Endothelial cell of umbilical vein (primary cell): Measurements from ENCODE around the gene GPBAR1. TPM values are rescaled to one million over a fixed set of nuclear protein-coding genes. Genes with fewer than 3 reads are reported as not detected.

Experiments
- BruUV-seq: library from RNA; stranded (reverse); fragments of 400-500 nt; replicated peaks from 2 replicates; lab custom pipeline; 2021; lab: Mats Ljungman, UMichigan
- CTCF ChIA-PET: fragments of 300-600, 350-600 bp; sonication (Branson Sonifier 250); formaldehyde crosslinking; loops from one replicate; lab custom pipeline; 2021; ENCODE audit warnings: antibody characterized with exemption, inconsistent platforms; lab: Charles Lee
- POLR2A ChIA-PET: fragments of 300-600, 350-600 bp; sonication (Branson Sonifier 250); formaldehyde crosslinking; loops from one replicate; lab custom pipeline; 2021; ENCODE audit warnings: antibody characterized with exemption, inconsistent platforms; lab: Charles Lee
- DNase-seq: peaks from one replicate; pipeline ENCODE4 v3.0.0-alpha.2; 2011; ENCODE audit warnings: low read depth, low spot score
- FAIRE-seq: peaks from 2 replicates; lab custom pipeline; 2011; peaks lifted over from hg19 to GRCh38; lab: Jason Lieb, UNC
- H2AFZ ChIP-seq: 2 replicates; pipeline ENCODE4 v1.6.0; 2012; ENCODE audit warnings: low read depth, low read length, control low read depth, inconsistent platforms
- H3K27ac ChIP-seq: 2 replicates; pipeline ENCODE4 v1.5.1; 2011; ENCODE audit warnings: low read depth, mild to moderate bottlenecking, control low read depth, low read length, moderate library complexity; ENCODE audit not compliant: insufficient read depth
- H3K27me3 ChIP-seq, 2 experiments: 2 replicates each; pipeline versions ENCODE4 v1.6.0 to v1.6.1; 2011; ENCODE audit warnings: low read length in 2 of 2, mixed read lengths in 1 of 2; ENCODE audit not compliant: control insufficient read depth in 2 of 2, insufficient read depth in 2 of 2
- H3K36me3 ChIP-seq, 2 experiments: 2 replicates in 1 of 2; 3 replicates in 1 of 2; pipeline ENCODE4 v1.5.1; 2011; ENCODE audit warnings: low read length in 2 of 2, mild to moderate bottlenecking in 1 of 2, moderate library complexity in 1 of 2; ENCODE audit not compliant: control insufficient read depth in 2 of 2, insufficient read depth in 2 of 2; ENCODE audit errors: extremely low read depth in 1 of 2
- H3K4me1 ChIP-seq: 3 replicates; pipeline ENCODE4 v1.5.1; 2011; ENCODE audit warnings: mild to moderate bottlenecking, low read length; ENCODE audit not compliant: control insufficient read depth, insufficient read depth; ENCODE audit errors: extremely low read depth
- H3K4me2 ChIP-seq: 2 replicates; pipeline ENCODE4 v1.6.1; 2011; ENCODE audit warnings: low read length, control low read depth, mixed read lengths; ENCODE audit not compliant: insufficient read depth
- H3K4me3 ChIP-seq, 3 experiments: fragments of 200-600 bp in 1 of 3; sonication (generic), shearing (Covaris generic) in 1 of 3; replicated peaks in 1 of 3; 2 replicates each; pipeline ENCODE4 v1.5.1; 2011 to 2016; ENCODE audit warnings: control low read depth in 3 of 3, low read length in 3 of 3, mild to moderate bottlenecking in 2 of 3, inconsistent platforms in 1 of 3, low read depth in 1 of 3, moderate library complexity in 1 of 3; ENCODE audit not compliant: insufficient read depth in 1 of 3
- H3K79me2 ChIP-seq: 2 replicates; pipeline ENCODE4 v1.6.0; 2012; ENCODE audit warnings: low read length, inconsistent platforms; ENCODE audit not compliant: control insufficient read depth, insufficient read depth
- H3K9ac ChIP-seq: replicated peaks from 2 replicates; pipeline ENCODE3; 2011; ENCODE audit warnings: low read length, control low read depth; ENCODE audit not compliant: insufficient read depth; ENCODE audit errors: extremely low read depth
- H3K9me1 ChIP-seq: replicated peaks from 3 replicates; pipeline ENCODE4 v1.6.0; 2011; ENCODE audit warnings: mild to moderate bottlenecking, low read length; ENCODE audit not compliant: control insufficient read depth, insufficient read depth; ENCODE audit errors: extremely low read depth
- H3K9me3 ChIP-seq: replicated peaks from 2 replicates; pipeline ENCODE4 v1.5.1; 2012; ENCODE audit warnings: low read length, inconsistent platforms; ENCODE audit not compliant: control insufficient read depth, insufficient read depth
- H4K20me1 ChIP-seq: replicated peaks from 2 replicates; pipeline ENCODE3; 2011; ENCODE audit warnings: mild to moderate bottlenecking, low read length; ENCODE audit not compliant: control insufficient read depth, insufficient read depth; ENCODE audit errors: extremely low read depth
- FOS ChIP-seq: IDR thresholded peaks from 2 replicates; pipeline ENCODE4 v1.6.1; 2011; ENCODE audit warnings: mild to moderate bottlenecking, low read length, moderate library complexity, borderline replicate concordance; ENCODE audit not compliant: insufficient read depth
- GATA2 ChIP-seq: IDR thresholded peaks from 2 replicates; pipeline ENCODE4 v1.7.0; 2011; ENCODE audit warnings: low read depth, mild to moderate bottlenecking, moderate library complexity, mixed read lengths, low read length; ENCODE audit not compliant: insufficient read length, insufficient read depth
- JUN ChIP-seq: IDR thresholded peaks from 2 replicates; pipeline ENCODE4 v1.6.1; 2011; ENCODE audit warnings: borderline replicate concordance, low read depth; ENCODE audit not compliant: insufficient read length, insufficient read depth
- MYC ChIP-seq: IDR thresholded peaks from one replicate; pipeline ENCODE4 v1.6.1; 2011; ENCODE audit warnings: mild to moderate bottlenecking, low read depth, low read length
- dilution Hi-C: fragments of 300-500 bp; cut with MboI; formaldehyde crosslinking; loops from one replicate; pipeline ENCODE4 v1.15.0; 2019; ENCODE audit warnings: low sequenced_read_pairs; ENCODE audit not compliant: extremely low pct_ligation_motif_present
- intact Hi-C: fragments of 100-400 bp; cut with micrococcal nuclease; formaldehyde crosslinking; loops from one replicate; pipeline ENCODE4 v1.10.0; 2022
- polyA plus RNA-seq, 4 experiments: library from polyadenylated mRNA; depleted of rRNA in 3 of 4; stranded (reverse) in 3 of 4; unstranded in 1 of 4; fragments of >200 nt; gene quantifications; 2 replicates each; pipeline versions ENCODE4 v1.2.1 to v1.2.3, GENCODE V29; 2011 to 2012; ENCODE audit warnings: missing spikeins in 1 of 4
- total RNA-seq: library from RNA; stranded (reverse); gene quantifications from 2 replicates; pipeline ENCODE4 v1.2.3, GENCODE V29; 2021
- TF ChIP-seq, protein P1 (sequence below), 2 donors: IDR thresholded peaks; 1 replicate in 1 of 2; 2 replicates in 1 of 2; pipeline ENCODE4 v1.5.1; 2011; ENCODE audit warnings: low read length in 2 of 2, mild to moderate bottlenecking in 2 of 2, moderate library complexity in 2 of 2, control low read depth in 1 of 2, inconsistent platforms in 1 of 2, low read depth in 1 of 2; ENCODE audit not compliant: insufficient read depth in 1 of 2; ENCODE audit errors: extremely low read depth in 1 of 2
- TF ChIP-seq, protein P2 (sequence below): IDR thresholded peaks from 2 replicates; pipeline ENCODE4 v1.6.1; 2011; ENCODE audit not compliant: insufficient read depth, insufficient read length

GPBAR1 gene
- total and polyA plus RNA-seq, 2 donors (not counting 3 experiments of a cell fraction or from before 2014, with no cell fraction given): 0.14 to 0.75 TPM

DNA sequence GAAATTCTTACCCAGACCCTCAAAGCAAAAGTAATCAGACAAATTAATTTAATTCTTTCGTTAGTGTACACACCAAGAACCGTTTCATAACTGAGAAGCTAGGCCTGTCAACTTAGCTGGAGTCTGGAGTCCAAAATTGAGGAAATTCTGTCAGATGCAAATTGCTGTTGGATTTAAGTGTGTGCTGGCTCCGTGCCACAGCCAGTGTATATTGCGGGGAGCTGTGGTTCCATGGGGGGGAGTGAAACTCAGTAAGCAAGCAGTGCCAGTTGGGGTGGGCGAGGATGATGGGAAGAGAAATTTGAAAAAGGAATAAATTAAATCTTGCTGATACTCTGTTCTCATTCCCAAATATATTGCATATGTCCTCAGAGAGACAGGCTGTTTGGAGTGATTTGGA is 39.8 kb upstream of the GPBAR1 start:
- Histone ChIP-seq H2AFZ (no peak overlapping the region), H3K9me3 (no peaks in the 10 kb centered on the region), H3K9me1 (no peaks in the 10 kb centered on the region), H3K79me2 (peaks cover 89% of the 10 kb centered on the region), H4K20me1 (peaks cover 11% of the 10 kb centered on the region), H3K4me3 (no peak overlapping the region), H3K4me2 (no peak overlapping the region), H3K27ac (no peak overlapping the region), H3K27me3 (no peaks in the 10 kb centered on the region), H3K4me1 (peaks cover 52% of the 10 kb centered on the region), H3K36me3 (peaks cover 8 to 20% of the 10 kb centered on the region in 2 experiments), H3K9ac (no peak overlapping the region)
- dilution Hi-C loops (no loop called here), intact Hi-C loops (no loop called here)
- no peak for FAIRE-seq
- no TSS peak for BruUV-seq
- CTCF ChIA-PET: interaction anchor here (1.8 to 3.0 kb wide), 3 partner anchors 8 to 36 kb away, joined by 6 to 8 read pairs (median 7); no protein-coding TSS in a partner anchor
- no peak for TF ChIP-seq MYC
- TF ChIP-seq, protein P1, sequence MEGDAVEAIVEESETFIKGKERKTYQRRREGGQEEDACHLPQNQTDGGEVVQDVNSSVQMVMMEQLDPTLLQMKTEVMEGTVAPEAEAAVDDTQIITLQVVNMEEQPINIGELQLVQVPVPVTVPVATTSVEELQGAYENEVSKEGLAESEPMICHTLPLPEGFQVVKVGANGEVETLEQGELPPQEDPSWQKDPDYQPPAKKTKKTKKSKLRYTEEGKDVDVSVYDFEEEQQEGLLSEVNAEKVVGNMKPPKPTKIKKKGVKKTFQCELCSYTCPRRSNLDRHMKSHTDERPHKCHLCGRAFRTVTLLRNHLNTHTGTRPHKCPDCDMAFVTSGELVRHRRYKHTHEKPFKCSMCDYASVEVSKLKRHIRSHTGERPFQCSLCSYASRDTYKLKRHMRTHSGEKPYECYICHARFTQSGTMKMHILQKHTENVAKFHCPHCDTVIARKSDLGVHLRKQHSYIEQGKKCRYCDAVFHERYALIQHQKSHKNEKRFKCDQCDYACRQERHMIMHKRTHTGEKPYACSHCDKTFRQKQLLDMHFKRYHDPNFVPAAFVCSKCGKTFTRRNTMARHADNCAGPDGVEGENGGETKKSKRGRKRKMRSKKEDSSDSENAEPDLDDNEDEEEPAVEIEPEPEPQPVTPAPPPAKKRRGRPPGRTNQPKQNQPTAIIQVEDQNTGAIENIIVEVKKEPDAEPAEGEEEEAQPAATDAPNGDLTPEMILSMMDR (IDR thresholded peaks at IDR 0.05; ENCODE audit: extremely low read depth in 1 of 2, insufficient read depth in 1 of 2, low read depth in 1 of 2, low read length in 2 of 2): no peak
- DNase-seq: no peak
- POLR2A ChIA-PET: no interaction called here

DNA sequence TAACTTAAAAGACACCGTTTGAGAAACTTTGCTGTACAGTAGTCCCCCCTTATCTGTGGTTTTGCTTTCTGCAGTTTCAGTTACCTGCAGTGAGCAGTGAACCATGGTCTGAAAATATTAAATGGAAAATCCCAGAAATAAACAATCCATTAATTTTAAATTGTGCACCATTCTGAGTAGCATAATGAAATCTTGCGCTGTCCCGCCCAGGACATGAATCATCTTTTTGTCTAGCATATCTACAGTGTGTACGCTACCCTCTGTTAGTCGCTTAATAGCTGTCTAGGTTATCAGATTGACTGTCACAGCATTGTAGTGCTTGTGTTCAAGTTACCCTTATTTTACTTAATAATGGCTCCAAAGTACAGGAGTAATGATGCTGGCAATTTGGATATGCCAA is 37.8 kb upstream of the GPBAR1 start:
- no peaks in the 10 kb centered on the region for H3K27me3 ChIP-seq
- peak; percentile 37 for FAIRE-seq
- H3K9me3 ChIP-seq: no peaks in the 10 kb centered on the region
- H3K4me3 ChIP-seq: peak overlapping the region in 1 of 3 experiments; percentile 8
- peak overlapping the region; percentile 74 for H3K4me2 ChIP-seq
- peaks cover 56% of the 10 kb centered on the region for H3K4me1 ChIP-seq
- ChIA-PET CTCF (interaction anchor here (1.1 kb wide), 1 partner anchor 36 kb away, joined by 4 read pairs; no protein-coding TSS in a partner anchor), POLR2A (no interaction called here)
- H4K20me1 ChIP-seq: peaks cover 11% of the 10 kb centered on the region
- no TSS peak for BruUV-seq
- intact Hi-C loops: no loop called here
- H2AFZ ChIP-seq: no peak overlapping the region
- TF ChIP-seq JUN (peak; percentile 31), MYC (no peak), GATA2 (peak; percentile 22), FOS (peak; percentile 33)
- TF ChIP-seq, protein P2, sequence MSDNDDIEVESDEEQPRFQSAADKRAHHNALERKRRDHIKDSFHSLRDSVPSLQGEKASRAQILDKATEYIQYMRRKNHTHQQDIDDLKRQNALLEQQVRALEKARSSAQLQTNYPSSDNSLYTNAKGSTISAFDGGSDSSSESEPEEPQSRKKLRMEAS: no peak
- TF ChIP-seq, protein P1 (IDR thresholded peaks at IDR 0.05; ENCODE audit: extremely low read depth in 1 of 2, insufficient read depth in 1 of 2, low read depth in 1 of 2, low read length in 2 of 2): no peak
- H3K9ac ChIP-seq: no peak overlapping the region
- peak; percentile 55 for DNase-seq
- dilution Hi-C loops: no loop called here
- H3K79me2 ChIP-seq: peaks cover 92% of the 10 kb centered on the region
- H3K9me1 ChIP-seq: no peaks in the 10 kb centered on the region
- peaks cover 10 to 30% of the 10 kb centered on the region in 2 experiments for H3K36me3 ChIP-seq
- H3K27ac ChIP-seq: peak overlapping the region; percentile 53
